Measurements from ENCODE around the gene GCN1. TPM values are rescaled to one million over a fixed set of nuclear protein-coding genes. Genes with fewer than 3 reads are reported as not detected.

The GCN1 gene
- total RNA-seq, 1 donor from 2014 or later: 62.6 TPM

DNA sequence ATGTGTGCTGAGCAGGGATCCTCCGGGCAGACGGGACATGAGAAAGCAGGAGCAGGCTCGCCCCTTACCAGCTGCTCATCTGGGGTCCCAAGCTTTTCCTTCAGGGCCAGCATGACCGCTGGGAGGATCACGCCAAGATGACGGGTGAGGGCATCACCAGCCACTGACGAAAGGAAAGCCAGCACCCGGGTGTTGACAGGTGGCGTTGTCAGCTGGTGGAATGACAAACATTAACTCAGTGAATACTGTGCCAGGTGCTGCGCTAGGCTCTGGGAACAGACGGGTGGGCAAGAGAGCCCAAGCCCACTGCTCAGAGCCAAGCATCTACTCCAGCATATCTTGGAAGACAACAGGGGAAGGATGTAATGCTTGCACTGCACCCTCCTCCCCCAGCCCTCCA lies 56.7 kb downstream of the GCN1 start:
- no peak overlapping the region for H3K4me3 ChIP-seq
- no peaks in the 10 kb centered on the region for H3K4me1 ChIP-seq
- no peak for DNase-seq (ENCODE audit: extremely low spot score in 2 of 2)
- no peaks in the 10 kb centered on the region for H3K9me3 ChIP-seq
- H3K27ac ChIP-seq: no peak overlapping the region
- intact Hi-C loops (cut with DNase I): no loop called here
- TF ChIP-seq POLR2A (IDR thresholded peaks at IDR 0.05) (no peak), POLR2AphosphoS5 (IDR thresholded peaks at IDR 0.05; ENCODE audit: insufficient read depth in 1 of 2, low read depth in 1 of 2) (no peak)
- TF ChIP-seq, protein P1, sequence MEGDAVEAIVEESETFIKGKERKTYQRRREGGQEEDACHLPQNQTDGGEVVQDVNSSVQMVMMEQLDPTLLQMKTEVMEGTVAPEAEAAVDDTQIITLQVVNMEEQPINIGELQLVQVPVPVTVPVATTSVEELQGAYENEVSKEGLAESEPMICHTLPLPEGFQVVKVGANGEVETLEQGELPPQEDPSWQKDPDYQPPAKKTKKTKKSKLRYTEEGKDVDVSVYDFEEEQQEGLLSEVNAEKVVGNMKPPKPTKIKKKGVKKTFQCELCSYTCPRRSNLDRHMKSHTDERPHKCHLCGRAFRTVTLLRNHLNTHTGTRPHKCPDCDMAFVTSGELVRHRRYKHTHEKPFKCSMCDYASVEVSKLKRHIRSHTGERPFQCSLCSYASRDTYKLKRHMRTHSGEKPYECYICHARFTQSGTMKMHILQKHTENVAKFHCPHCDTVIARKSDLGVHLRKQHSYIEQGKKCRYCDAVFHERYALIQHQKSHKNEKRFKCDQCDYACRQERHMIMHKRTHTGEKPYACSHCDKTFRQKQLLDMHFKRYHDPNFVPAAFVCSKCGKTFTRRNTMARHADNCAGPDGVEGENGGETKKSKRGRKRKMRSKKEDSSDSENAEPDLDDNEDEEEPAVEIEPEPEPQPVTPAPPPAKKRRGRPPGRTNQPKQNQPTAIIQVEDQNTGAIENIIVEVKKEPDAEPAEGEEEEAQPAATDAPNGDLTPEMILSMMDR (IDR thresholded peaks at IDR 0.05): no peak
- no peaks in the 10 kb centered on the region for H3K27me3 ChIP-seq
- H3K36me3 ChIP-seq: peaks cover 19 to 97% of the 10 kb centered on the region in 2 donors

DNA sequence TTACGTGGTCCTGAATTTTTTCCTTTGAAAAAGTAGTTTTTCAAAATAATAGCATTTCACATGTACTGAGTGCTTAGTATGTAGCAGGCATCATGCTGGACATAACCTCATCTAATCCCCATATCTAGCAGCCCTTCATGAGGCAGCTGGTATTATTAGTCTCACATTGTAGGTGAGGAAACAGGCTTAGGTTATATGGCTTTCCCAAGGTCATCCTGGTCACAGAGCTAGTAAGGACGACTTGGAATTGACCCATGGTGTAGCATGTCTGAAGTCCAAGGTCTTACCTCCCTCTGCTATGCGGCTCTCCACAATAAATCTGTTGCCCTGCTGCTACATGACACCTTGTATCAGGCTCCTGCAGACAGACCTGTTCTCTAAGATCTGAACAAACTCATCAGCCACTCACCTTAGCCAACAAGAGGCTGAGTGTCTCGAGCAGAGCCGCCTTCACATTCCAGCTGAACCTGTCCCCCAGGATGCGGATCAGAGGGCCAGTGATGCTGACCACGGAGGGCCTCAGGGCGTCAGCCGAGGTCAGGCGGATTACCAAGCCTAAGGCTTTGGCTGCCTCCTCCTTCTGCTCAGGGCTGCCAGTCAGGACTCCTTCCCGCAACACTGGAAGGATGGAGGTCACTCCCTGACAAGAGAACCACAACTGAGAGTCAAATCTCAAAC lies 58.3 kb downstream of the GCN1 start:
- DNase-seq (ENCODE audit: extremely low spot score in 2 of 2): no peak
- Histone ChIP-seq H3K27me3 (no peaks in the 10 kb centered on the region), H3K9me3 (no peaks in the 10 kb centered on the region), H3K36me3 (peaks cover 13 to 97% of the 10 kb centered on the region in 2 donors), H3K4me1 (no peaks in the 10 kb centered on the region), H3K4me3 (no peak overlapping the region), H3K27ac (no peak overlapping the region)
- intact Hi-C loops (cut with DNase I): no loop called here
- TF ChIP-seq POLR2AphosphoS5 (IDR thresholded peaks at IDR 0.05; ENCODE audit: insufficient read depth in 1 of 2, low read depth in 1 of 2) (no peak), POLR2A (IDR thresholded peaks at IDR 0.05) (no peak)
- TF ChIP-seq, protein P1 (IDR thresholded peaks at IDR 0.05): no peak

DNA sequence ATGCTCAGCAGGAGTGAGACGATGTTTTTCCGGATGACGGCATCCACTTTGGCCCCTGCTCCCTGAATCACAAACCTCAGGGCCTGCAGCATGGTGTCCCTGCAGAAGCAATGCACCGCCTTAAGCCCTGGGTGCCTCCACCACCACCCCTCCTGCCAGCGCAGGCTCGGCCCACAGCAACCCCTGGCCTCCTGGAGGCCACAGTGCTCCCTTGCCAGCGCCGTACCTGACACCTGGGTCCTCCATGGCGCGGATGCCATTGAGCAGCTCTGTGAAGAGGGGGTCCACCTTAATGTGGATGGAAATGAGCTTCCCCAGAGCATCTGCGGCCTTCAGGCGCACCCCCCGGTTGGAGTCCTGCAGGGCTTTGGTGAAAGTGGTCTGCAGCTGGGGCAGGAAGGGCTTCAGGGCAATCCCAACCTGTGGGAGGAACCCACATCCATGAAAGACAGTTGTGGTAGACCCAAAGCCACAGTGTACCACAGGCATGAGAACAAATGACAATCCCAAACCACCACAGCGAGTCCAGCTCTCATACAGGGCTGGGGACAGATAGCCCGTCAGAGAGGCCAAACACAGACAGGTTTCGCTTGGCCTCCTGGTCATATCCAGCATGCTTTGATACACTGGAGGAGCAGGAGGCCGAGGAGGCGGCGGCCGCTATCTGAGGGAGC lies 60.1 kb downstream of the GCN1 start:
- Histone ChIP-seq H3K27me3 (no peaks in the 10 kb centered on the region), H3K36me3 (peaks cover 9 to 97% of the 10 kb centered on the region in 2 donors), H3K4me3 (no peak overlapping the region), H3K4me1 (no peaks in the 10 kb centered on the region), H3K27ac (no peak overlapping the region), H3K9me3 (no peaks in the 10 kb centered on the region)
- TF ChIP-seq POLR2AphosphoS5 (IDR thresholded peaks at IDR 0.05; ENCODE audit: insufficient read depth in 1 of 2, low read depth in 1 of 2): no peak
- no peak for TF ChIP-seq POLR2A (IDR thresholded peaks at IDR 0.05)
- TF ChIP-seq, protein P1 (IDR thresholded peaks at IDR 0.05): no peak
- intact Hi-C loops (cut with DNase I): no loop called here
- no peak for DNase-seq (ENCODE audit: extremely low spot score in 2 of 2)

DNA sequence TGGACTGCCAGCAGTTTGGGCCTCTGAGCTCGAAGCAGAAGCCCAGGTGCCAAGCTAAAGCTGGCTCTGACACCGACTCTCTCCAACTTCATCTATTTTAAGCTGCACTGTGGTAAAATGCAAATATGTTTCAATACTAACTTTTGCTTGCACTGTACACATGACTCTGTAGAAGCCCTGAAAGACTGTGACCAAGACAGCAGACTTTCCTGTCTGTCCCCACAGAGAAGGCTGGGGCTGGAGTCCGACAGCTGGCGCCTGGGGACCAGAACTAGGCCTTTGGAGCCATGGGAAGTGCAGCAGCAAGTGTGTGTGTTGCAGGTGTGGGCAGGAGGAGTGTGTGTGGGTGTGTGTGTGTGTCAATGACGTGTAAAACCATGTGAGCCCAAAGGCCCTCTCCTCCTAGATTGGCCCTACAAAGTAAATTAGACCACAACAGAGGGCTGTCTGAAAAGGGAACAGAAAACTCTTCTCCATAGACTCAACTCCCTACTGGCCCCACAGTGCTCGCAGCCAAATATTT lies 61.6 kb downstream of the GCN1 start:
- Histone ChIP-seq H3K27ac (no peak overlapping the region), H3K27me3 (no peaks in the 10 kb centered on the region), H3K9me3 (no peaks in the 10 kb centered on the region), H3K4me1 (no peaks in the 10 kb centered on the region), H3K36me3 (peaks cover 9 to 99% of the 10 kb centered on the region in 2 donors), H3K4me3 (no peak overlapping the region)
- TF ChIP-seq, protein P1 (IDR thresholded peaks at IDR 0.05): no peak
- TF ChIP-seq POLR2AphosphoS5 (IDR thresholded peaks at IDR 0.05; ENCODE audit: insufficient read depth in 1 of 2, low read depth in 1 of 2): no peak
- TF ChIP-seq POLR2A (IDR thresholded peaks at IDR 0.05): no peak
- intact Hi-C loops (cut with DNase I): no loop called here
- DNase-seq (ENCODE audit: extremely low spot score in 2 of 2): no peak
